ENCODE data around the gene CES2.
"Not testable (repeated sequence)": the region's sequence is repeated elsewhere in the genome, so short reads cannot be mapped to it uniquely, and the experiment has no call there.

The CES2 gene

GRCh38 chr16:66932076-66932475 lies 3.2 kb upstream of the CES2 start:
- Histone ChIP-seq H3K79me2 (ENCODE audit: low read length) (peaks cover 45% of the 10 kb centered on the region), H3K27me3 (ENCODE audit: low read depth, low read length) (no peaks in the 10 kb centered on the region), H2AFZ (ENCODE audit: low read depth, low read length) (no peak overlapping the region), H3K27ac (ENCODE audit: low read length) (no peak overlapping the region), H3K4me1 (ENCODE audit: low read length) (peaks cover 21% of the 10 kb centered on the region), H4K20me1 (ENCODE audit: insufficient read depth, low read length) (no peaks in the 10 kb centered on the region), H3K9ac (ENCODE audit: low read length) (no peak overlapping the region), H3K4me3 (ENCODE audit: low read length) (no peak overlapping the region), H3K36me3 (replicated peaks; ENCODE audit: low read depth, low read length) (peaks cover 7% of the 10 kb centered on the region), H3K9me3 (ENCODE audit: insufficient read depth, low read length) (no peaks in the 10 kb centered on the region), H3K4me2 (ENCODE audit: low read length) (no peak overlapping the region)
- TF ChIP-seq EZH2phosphoT487 (IDR thresholded peaks at IDR 0.05; ENCODE audit: low read depth), result no peak
- no peak for TF ChIP-seq CTCF (IDR thresholded peaks at IDR 0.05; ENCODE audit: low read depth, low read length)

GRCh38 chr16:66933776-66934137 lies 1.6 kb upstream of the CES2 start:
- Histone ChIP-seq H3K4me3 (ENCODE audit: low read length) (peak overlapping the region; percentile 85), H3K4me1 (ENCODE audit: low read length) (peaks cover 13% of the 10 kb centered on the region), H3K4me2 (ENCODE audit: low read length) (peak overlapping the region; percentile 100), H3K79me2 (ENCODE audit: low read length) (peaks cover 47% of the 10 kb centered on the region), H3K36me3 (replicated peaks; ENCODE audit: low read depth, low read length) (peaks cover 7% of the 10 kb centered on the region), H3K27me3 (ENCODE audit: low read depth, low read length) (no peaks in the 10 kb centered on the region), H3K9me3 (ENCODE audit: insufficient read depth, low read length) (no peaks in the 10 kb centered on the region), H3K9ac (ENCODE audit: low read length) (peak overlapping the region; percentile 98), H3K27ac (ENCODE audit: low read length) (peak overlapping the region; percentile 26), H4K20me1 (ENCODE audit: insufficient read depth, low read length) (0 out of 2 replicates have a peak, but pooled peaks cover 3% of the 10 kb centered on the region), H2AFZ (ENCODE audit: low read depth, low read length) (0 out of 2 replicates have a peak overlapping the region, but pooled peaks have one; percentile 64)
- no peak for TF ChIP-seq CTCF (IDR thresholded peaks at IDR 0.05; ENCODE audit: low read depth, low read length)
- TF ChIP-seq EZH2phosphoT487 (IDR thresholded peaks at IDR 0.05; ENCODE audit: low read depth), result no peak

GRCh38 chr16:66934138-66934838 lies 1.0 kb upstream of the CES2 start, which contains the start of gene CIAO2B:
TSS of gene CIAO2B (minus strand) at chr16:66934402. CDS start at chr16:66934364, 38 bp downstream.
- Histone ChIP-seq H2AFZ (ENCODE audit: low read depth, low read length) (peak within 1 kb of the TSS; percentile 80; the same call in 1 of the 2 replicates), H3K4me1 (ENCODE audit: low read length) (peaks cover 13% of the 10 kb centered on the region)

GRCh38 chr16:66934839-66935313 lies 440 bp upstream of the CES2 start:
- peaks cover 47% of the 10 kb centered on the region for H3K79me2 ChIP-seq (ENCODE audit: low read length)
- peak overlapping the region; percentile 85 for H3K4me3 ChIP-seq (ENCODE audit: low read length)
- not testable (repeated sequence) for H4K20me1 ChIP-seq (ENCODE audit: insufficient read depth, low read length); H2AFZ ChIP-seq (ENCODE audit: low read depth, low read length); H3K27me3 ChIP-seq (ENCODE audit: low read depth, low read length); H3K9me3 ChIP-seq (ENCODE audit: insufficient read depth, low read length)
- H3K27ac ChIP-seq (ENCODE audit: low read length), result peak overlapping the region; percentile 69
- H3K36me3 ChIP-seq (replicated peaks; ENCODE audit: low read depth, low read length), result peaks cover 15% of the 10 kb centered on the region
- H3K4me2 ChIP-seq (ENCODE audit: low read length), result peak overlapping the region; percentile 82
- H3K4me1 ChIP-seq (ENCODE audit: low read length), result peaks cover 13% of the 10 kb centered on the region
- peak overlapping the region; percentile 98 for H3K9ac ChIP-seq (ENCODE audit: low read length)

More at GRCh38 chr16:66934138-66934838, 1.0 kb upstream of the CES2 start, which contains the start of gene CIAO2B:
- Histone ChIP-seq H3K9ac (ENCODE audit: low read length) (peak within 1 kb of the TSS; percentile 98), H3K4me2 (ENCODE audit: low read length) (peak within 1 kb of the TSS; percentile 100), H3K27ac (ENCODE audit: low read length) (peak within 1 kb of the TSS; percentile 69), H3K27me3 (ENCODE audit: low read depth, low read length) (no peaks in the 10 kb centered on the region), H3K36me3 (replicated peaks; ENCODE audit: low read depth, low read length) (peaks cover 9% of the 10 kb centered on the region), H3K4me3 (ENCODE audit: low read length) (peak within 1 kb of the TSS; percentile 85), H3K9me3 (ENCODE audit: insufficient read depth, low read length) (no peaks in the 10 kb centered on the region), H4K20me1 (ENCODE audit: insufficient read depth, low read length) (0 out of 2 replicates have a peak, but pooled peaks cover 3% of the 10 kb centered on the region), H3K79me2 (ENCODE audit: low read length) (peaks cover 47% of the 10 kb centered on the region)
- TF ChIP-seq CTCF (IDR thresholded peaks at IDR 0.05; ENCODE audit: low read depth, low read length), result no peak
- no peak for TF ChIP-seq EZH2phosphoT487 (IDR thresholded peaks at IDR 0.05; ENCODE audit: low read depth)
